Ovary (tissue), 3 donors: ENCODE data around the gene LIPG.

Experiments used
- CTCF ChIP-seq, 3 donors: fragments of 450-650 bp in 2 of 3; fragments of 200-600 bp in 1 of 3; IDR thresholded peaks; one replicate each; pipeline versions ENCODE4 v1.5.1 to v1.8.0; 2016 to 2022; ENCODE audit warnings: antibody characterized with exemption in 3 of 3, mild to moderate bottlenecking in 1 of 3
- EP300 ChIP-seq: sonication (generic); formaldehyde crosslinking; IDR thresholded peaks from one replicate; pipeline ENCODE4 v1.6.1; 2017; ENCODE audit warnings: antibody characterized with exemption
- POLR2A ChIP-seq: fragments of 450-650 bp; IDR thresholded peaks from one replicate; pipeline ENCODE4 v1.6.1; 2017; ENCODE audit warnings: antibody characterized with exemption, mild to moderate bottlenecking, moderate library complexity
- donor health status: DM: no; HTN: no; CAD: no.

GRCh38 chr18:49560277-49560623, 1.6 kb upstream of the LIPG start:
- no peak for TF ChIP-seq CTCF (IDR thresholded peaks at IDR 0.05)
- no peak for TF ChIP-seq POLR2A
- no peak for TF ChIP-seq EP300
